GM11168 (cell line): ENCODE data around the gene ITK.

Experiments used
- in situ Hi-C: fragments of 300-500 bp; cut with MboI; formaldehyde crosslinking; loops from one replicate; pipeline ENCODE4 v1.12.0; 2022; ENCODE audit warnings: low sequenced_read_pairs; ENCODE audit not compliant: unreplicated experiment

The ITK gene

DNA sequence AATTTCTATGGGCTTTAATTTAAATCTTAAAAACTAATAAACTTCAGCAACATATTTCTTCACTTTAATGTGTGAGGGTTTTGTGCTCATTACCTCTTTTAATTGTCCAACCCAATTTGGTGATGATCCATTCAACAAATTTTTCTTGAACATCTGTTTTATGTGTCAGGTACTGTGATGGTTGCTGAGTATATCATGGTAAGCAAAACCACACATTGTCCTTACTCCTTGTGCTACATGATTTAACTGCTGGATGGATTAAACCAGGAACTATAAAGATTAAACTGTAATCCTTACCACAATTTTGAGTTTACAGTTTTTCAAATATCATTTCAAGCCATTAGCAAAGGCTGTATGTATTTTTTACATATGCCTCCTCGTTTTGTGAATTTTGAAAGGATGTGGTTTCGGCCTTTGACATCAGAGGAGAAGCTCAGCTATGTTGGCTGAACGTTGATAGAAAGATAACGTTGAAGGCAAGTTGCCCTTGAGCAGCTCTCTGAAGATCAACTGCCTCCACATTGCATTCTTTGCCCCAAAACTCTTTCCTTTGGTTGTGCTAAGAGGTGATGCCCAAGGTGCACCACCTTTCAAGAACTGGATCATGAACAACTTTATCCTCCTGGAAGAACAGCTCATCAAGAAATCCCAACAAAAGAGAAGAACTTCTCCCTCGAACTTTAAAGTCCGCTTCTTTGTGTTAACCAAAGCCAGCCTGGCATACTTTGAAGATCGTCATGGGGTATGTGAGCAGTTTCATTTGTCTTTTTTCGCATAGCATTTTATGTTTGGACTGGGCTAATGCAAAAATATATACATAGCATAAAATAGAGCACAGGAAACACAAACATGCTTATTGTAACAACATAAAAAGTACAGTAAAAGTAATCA, at the start of gene ITK:
Gene ITK, plus strand, starts transcription at position 467 of the 891 bp plus-strand sequence. Its CDS starts 138 bp downstream, at position 605.
- in situ Hi-C loops: no loop called here

DNA sequence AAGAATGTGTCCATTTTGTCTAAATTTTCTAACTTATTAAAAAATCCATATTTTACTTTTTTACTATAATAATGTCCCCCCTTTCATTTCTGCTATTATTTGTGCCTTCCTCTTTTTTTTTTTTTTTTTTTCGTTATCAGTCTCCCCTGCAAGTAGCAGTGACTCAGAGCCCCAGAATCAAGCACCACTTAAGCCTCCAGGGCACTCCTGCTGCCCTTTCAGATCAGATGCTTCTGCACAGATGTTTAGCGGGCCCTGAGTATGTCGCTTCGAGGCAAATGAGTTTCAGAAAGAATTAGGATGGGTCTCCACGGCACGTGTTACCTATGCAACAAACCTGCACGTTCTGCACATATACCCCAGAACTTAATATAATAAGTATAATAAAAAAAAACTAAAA, 49.7 kb upstream of the ITK start:
- in situ Hi-C loops: no loop called here

DNA sequence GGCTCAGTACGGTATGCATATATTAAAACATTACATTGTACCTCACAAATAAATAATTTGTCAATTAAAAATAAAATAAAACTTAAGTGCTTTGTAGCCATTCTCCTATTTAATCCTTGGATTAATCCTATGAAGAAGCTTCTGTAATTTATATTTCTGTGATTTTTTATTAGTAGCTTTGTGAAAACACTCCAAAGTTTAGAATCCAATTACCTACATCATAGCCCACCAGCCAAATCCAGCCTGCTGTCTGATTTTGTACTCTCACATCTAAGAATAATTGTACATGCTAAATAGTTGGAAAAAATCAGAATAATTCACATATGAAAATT, 48.4 kb upstream of the ITK start:
- in situ Hi-C loops: no loop called here

DNA sequence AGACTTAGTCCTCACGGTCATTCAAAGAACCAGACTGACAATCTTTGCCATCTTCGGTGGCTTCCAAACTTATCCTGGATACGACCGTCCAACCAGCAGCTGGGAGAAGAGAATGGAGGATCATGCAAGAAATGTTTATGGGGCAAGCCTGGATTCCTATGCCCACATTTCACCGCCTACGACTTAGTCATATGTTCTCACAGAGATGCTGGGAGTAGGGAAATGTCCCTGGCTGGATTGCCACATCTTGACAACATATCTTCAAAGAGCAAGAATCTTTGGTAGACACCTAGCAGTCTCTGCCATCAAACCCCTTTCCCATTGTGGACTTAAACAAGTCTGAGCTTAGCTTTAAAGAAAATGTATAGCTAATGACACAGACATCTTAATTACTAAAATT, 42.9 kb upstream of the ITK start:
- in situ Hi-C loops: no loop called here

DNA sequence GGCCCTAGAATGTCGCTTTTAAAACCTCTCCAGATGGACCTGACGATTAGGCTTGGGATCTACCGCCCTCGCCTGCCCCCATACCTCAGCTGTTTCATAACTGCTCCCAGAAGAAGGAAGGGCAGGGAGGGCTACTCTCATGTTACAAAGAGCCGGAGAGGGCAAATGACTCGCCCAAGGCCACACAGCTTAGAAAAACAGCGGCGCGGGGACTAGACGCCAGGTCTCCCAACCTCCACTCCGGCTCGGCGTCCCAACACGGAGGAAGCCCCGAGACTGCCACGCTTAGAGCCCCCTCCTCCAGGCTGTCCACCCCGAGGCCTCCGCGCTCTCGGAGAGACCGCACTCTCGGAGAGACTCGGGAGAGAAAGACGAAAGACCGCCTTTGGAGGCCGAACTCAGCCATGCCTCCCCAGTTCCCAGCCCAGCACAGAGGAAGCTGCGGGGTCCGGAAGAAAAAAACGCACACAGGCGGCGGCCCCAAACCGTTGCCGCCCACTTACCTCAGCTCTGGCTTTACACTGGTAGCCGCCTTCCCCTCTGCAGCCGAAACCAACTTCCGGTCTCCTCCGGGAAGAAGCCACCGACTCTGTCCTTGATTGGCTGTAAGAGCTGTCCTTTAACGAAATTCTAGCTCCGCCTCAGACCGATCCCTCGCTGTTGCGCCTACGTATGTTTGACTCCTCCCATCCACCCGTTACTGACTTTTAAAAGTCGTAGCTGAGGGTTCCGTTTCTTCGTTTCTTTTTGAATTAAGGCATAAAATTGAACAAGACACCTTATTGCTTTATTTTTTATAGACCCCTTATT, 38.1 kb upstream of the ITK start, which contains the start of gene MED7:
Gene MED7, minus strand, starts transcription at position 549 of the 810 bp plus-strand sequence. CDS start 3,434 bp downstream, outside the sequence.
- in situ Hi-C loops: loop anchor here (10.0 kb wide), 1 partner anchor 162 kb away; no protein-coding TSS in a partner anchor

DNA sequence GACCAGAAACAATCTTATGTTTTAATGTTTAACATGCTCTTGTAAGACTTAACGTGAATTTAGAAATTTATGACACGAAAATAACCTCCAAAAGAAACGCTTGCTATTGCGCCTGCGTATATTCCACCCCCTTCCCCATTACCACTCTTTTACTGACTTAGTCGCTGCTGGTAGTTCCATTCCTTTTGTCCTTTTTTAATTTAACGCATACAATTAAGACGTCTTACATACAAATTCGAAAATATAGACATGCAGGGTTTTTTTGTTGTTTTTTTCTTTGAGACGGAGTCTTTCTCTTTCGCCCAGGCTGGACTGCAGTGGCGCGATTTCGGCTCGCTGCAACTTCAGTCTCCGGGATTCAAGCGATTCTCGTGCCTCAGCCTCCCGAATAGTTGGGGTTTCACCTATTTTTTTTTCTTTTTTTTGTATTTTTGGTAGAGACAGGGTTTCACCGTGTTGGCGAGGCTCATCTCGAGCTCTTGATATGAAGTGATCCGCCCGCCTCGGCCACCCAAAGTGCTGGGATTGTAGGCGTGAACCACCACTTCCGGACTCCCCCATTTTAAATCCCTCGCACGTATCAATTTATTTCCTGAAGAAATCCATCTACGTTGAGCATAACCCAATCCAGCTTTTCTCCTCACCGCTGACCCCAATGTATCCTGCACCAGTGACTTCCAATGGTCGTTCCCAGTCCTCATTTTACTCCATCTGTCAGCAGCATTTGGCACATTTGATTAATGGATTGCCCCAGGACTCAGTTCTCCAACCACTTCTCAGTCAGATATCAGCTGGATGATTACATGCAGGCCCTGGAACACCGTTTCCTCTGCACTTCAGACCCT, 37.3 kb upstream of the ITK start:
- in situ Hi-C loops: loop anchor here (10.0 kb wide), 1 partner anchor 161 kb away; no protein-coding TSS in a partner anchor

DNA sequence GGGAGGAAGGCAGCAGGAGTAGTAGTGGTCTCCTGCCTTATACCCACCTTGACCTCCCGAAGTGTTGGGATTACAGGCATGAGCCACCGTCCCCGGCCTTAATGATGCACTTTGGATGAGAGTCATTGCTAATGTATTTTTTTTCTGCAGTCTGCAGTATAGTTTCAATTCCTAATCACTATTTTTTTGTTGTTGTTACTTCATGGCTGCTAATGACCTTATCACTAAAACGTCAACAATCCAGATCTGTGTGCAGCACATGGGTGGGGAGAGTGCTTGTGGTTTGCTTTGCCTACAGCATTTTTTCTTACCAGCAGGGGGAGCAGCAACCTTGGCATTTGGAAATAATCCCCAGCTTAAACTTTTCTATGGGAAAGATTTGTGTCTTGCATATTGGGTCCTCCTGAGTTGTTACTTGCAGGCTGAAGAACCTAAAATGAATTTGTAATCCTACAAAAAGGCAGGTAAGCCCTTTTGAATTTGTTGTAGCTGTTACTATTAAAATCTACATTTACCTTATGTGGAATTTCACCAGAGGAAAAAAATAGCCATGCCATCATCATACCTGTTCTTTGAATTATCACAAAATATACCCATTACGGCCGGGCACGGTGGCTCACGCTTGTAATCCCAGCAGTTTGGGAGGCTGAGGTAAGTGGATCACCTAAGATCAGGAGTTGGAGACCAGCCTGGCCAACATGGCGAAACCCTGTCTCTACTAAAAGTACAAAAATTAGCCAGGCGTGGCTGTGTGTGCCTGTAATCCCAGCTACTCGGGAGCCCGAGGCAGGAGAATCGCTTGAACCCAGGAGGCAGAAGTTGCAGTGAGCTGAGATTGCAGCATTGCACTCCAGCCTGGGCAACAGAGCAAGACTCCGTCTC, 31.7 kb upstream of the ITK start:
- in situ Hi-C loops: loop anchor here (10.0 kb wide), 1 partner anchor 156 kb away; no protein-coding TSS in a partner anchor

DNA sequence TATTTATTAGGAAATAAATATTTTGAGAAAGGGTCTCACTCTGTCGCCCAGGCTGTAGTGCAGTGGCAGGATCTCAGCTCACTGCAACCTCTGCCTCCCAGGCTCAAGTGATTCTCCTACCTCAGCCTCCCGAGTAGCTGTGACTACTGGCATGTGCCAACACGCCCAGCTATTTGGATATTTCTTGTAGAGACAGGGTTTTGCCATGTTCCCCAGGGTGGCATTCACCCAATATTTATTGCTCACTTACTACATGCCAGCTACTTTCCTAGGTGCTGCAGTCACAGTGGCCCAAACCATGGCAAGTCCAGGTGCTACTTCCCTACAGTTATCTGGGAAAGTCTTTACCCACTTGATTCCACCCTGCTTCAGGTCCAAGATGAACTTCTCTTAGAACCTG, 29.6 kb upstream of the ITK start:
- in situ Hi-C loops: loop anchor here (5.0 kb wide), 1 partner anchor 91 kb away; no protein-coding TSS in a partner anchor

DNA sequence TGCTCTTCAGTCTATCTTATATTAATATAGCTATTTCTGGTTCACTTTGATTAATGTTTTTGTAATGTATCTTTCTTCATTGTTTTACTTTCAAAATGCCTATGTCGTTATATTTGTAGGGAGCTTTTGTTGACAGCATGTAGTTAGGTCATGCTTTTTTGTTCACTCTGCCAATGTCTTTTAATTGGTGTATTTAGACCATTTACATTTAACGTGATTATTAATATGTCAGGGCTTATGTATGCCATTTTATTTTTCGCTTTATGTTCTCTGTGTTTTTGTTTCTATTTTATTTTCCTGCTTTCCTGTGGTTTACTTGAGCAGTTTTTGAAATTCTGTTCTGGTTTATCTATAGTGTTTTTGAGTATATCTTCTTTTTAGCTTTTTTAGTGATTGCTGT, 25.3 kb upstream of the ITK start:
- in situ Hi-C loops: no loop called here

DNA sequence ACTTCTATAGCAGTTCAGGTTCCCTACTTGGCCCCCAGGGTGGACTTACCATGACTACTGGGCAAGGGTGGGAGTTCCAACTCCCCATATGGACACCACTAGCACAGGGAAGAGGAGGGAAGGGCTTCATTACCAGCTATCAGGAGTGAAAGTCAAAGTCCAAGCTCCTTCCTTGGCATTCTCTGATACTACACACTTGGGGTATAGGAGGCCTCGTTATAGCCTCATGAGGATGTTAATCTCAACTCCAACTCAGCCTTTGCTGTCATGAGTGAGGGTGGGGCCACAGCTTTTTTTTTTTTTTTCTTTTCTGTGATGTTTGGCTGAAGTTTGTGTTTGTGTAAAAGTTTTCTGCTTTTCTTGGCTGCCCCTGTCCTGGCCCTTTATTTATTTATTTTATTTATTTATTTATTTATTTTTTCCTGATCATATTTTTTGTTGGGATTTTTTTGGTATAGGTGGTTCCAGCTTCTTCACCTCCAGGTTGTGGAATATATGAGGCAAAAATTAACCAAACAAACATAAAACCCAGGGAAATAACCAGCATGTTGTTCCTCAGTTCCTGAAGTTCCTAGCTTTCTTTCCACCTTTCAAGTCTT, 23.2 kb upstream of the ITK start:
- in situ Hi-C loops: no loop called here

DNA sequence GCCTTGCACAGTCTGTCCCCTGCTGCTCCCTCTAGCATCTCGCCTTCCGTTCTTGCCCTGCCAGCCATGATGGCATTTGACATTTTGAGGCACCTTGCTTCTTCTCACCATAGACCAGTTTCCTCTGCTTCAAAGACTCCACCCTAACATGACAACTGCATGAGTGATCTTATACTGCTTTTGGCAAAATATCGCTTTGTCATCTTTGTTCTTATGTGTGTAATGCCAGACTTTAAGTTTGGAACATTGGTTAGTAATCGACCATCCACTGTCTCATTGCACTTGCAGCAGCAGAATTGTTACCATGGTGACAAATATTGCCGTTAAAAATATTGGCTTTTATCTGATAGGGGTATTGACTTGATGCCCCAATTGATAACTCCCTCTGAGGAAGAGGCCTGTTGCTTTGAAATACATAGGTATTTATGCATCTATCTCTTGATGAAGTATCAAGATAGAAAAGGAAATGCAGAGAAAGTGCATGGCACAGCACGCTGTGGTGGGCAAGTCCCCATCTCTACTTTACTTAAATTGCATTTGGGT, 21.4 kb upstream of the ITK start:
- in situ Hi-C loops: no loop called here

DNA sequence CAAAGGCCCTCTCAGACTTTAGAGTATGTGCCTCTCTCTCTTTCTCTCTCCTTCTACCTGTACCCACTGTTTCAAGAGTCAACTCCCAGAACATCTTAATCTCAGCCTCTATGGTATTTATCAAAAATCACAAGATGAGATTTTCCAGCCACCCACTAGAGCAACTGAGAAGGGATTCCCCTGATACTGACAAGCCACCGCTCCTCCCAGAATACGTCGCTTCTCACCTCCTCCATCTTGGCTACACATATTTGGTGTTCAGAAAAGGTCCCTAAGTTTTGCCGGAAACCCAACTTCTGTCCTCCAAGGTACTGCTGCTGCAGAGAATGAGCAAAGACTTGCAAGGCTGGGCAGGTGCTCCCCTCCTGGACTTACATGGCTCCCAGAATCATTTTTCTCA, 20.6 kb upstream of the ITK start:
- in situ Hi-C loops: no loop called here

DNA sequence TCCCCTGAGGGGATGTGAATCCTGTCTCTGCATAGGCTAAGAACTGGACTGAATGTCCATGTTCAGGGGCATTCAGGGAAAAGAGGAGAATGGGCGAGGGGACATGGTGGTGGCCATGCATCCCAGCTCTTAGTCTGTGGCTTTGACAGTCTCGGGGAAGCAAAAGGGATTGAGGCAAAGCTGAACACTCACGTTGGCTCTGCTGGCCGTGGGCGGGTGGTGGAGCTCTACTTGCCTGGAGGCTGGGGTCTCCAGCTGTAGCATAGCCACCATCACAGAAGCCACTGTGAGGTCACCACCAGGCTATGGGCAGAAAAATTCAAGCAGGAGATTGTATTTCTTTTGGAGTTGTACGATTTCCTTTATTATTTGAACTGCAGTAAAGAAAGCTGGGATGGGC, 18.6 kb upstream of the ITK start:
- in situ Hi-C loops: no loop called here

DNA sequence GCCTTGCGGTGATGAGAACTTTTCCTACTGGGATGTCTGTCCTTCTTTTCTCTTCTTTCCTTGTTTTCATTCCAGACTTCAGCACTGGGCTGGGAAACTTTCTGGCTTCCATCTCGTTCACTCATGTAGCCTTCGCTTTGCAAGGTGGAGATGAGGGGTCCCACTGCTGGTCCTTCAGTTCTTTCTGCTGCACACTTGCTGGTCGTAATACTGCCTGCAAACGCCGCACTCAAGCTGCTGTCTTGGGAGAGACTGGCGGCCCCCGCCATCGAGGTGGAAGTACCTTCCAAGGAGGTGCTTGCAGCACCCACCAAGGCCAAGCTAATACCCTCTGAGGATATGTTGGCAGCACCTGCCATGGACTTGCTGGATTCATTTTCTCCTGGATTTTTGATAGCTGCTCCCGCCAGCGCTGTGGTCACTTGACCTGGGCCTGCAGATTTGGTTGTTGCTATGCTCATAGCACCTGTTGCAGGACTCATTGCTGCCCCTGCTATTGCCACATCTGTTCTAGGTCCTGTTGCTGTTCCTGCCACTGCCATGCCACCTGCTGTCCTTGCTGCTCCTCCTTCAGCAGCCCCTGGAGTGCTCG, 17.6 kb upstream of the ITK start:
- in situ Hi-C loops: no loop called here

DNA sequence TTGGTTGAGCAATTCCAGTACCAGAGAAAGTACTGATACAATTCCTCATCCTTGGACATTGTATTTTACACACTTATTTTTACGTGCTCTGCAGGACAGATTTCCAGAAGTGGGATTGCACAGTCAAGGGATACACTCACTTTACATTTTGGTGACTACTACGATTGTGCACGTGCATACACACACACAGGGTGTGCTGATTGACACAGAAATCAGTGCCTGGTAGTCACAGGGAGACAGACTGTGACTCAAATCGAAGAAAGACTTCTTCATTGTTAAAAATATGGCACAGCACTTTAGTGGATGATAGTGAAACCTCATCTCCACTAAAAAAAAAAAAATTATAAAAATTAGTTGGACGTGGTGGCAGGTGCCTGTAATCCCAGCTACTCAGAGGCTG, 16.1 kb upstream of the ITK start:
- in situ Hi-C loops: no loop called here

DNA sequence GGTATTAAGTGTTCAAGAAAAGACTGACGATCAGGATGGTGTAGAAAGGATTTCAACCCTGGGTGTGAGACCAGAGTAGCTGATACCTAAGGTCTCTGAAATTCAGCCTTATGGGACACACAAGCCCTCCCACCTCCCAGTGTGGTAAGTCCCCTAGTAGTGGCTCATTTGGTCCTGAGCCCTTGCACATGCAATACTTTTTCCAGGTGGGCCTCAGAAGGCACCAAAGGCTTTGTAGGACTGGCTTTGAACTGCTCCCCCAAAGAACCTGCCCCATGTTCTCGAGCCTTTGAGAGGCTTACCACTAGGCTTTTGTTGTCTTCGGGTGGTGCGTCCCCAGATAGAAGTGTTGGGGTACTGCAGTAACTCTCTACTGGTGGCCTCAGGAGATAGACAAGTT, 15.4 kb upstream of the ITK start:
- in situ Hi-C loops: no loop called here

DNA sequence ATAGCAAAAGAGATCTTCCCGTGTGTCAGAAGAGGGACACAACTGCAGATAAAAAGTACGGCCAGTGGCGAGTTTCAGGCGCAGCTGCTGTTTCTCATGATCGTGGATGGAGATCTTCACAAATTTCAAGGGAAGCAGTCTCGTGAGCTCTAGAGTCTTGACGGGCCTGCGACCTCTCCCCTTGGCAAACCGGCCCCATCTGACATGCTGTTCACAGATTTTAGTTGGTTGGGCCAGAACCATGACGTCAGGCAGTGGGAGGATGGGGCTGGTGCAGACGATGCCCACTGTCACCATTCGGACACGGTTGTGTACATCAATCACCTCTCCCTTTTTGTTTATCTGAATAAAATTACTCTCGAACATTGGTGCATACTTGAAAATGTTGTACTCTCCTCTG, 15.0 kb upstream of the ITK start:
- in situ Hi-C loops: no loop called here
